Mesothelial cell of epicardium (in vitro differentiated cells): ENCODE data around the gene TARS2. TPM values are rescaled to one million over a fixed set of nuclear protein-coding genes. Genes with fewer than 3 reads are reported as not detected.

Source experiments
- DNase-seq, 2 experiments: peaks; one replicate each; pipeline ENCODE4 v3.0.0; 2021; ENCODE audit warnings: low spot score in 2 of 2; ENCODE audit not compliant: unreplicated experiment in 2 of 2
- H3K27ac Mint-ChIP-seq: 2 replicates; pipeline ENCODE4 v1.8.0; 2021; ENCODE audit warnings: mixed read lengths
- H3K27me3 Mint-ChIP-seq: 2 replicates; pipeline ENCODE4 v1.8.0; 2021; ENCODE audit warnings: low read depth, mixed read lengths
- H3K36me3 Mint-ChIP-seq: 2 replicates; pipeline ENCODE4 v1.8.0; 2021; ENCODE audit warnings: mixed read lengths
- H3K4me1 Mint-ChIP-seq: 2 replicates; pipeline ENCODE4 v1.8.0; 2021; ENCODE audit warnings: mixed read lengths
- H3K4me3 Mint-ChIP-seq: 2 replicates; pipeline ENCODE4 v1.8.0; 2021; ENCODE audit warnings: mild to moderate bottlenecking, moderate library complexity, mixed read lengths
- H3K9me3 Mint-ChIP-seq: 2 replicates; pipeline ENCODE4 v1.8.0; 2021; ENCODE audit warnings: mixed read lengths
- total RNA-seq: library from RNA; stranded (reverse); gene quantifications from 3 replicates; pipeline ENCODE4 v1.2.1, GENCODE V29; 2021
- TF ChIP-seq, protein P1 (sequence below): fragments of 200-600 bp; sonication (generic); IDR thresholded peaks from one replicate; pipeline ENCODE4 v1.5.0; 2021; ENCODE audit warnings: antibody characterized with exemption; ENCODE audit not compliant: unreplicated experiment

Gene TARS2
- total RNA-seq, 1 donor from 2014 or later: 31.7 TPM

DNA sequence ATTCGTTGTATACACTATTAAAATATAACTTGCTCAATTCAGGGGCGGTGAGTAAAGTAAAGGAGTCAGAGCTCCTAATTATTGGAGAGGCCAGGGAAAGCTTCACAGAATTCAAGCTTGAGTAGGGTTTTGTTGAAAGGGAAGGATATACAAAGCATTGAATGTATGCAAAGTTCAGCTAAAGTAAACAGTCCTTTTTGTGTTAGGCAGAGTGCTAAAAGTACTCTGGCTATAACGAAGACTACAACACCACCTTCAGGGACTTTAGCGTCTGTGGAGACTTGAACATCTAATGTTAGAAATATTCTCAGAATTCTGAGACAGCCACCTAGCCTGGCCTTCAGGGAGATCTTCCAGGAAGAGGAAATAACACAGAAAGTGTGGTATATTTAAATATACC lies 29.4 kb downstream of the TARS2 start:
- H3K36me3 Mint-ChIP-seq: peaks cover 8% of the 10 kb centered on the region
- TF ChIP-seq, protein P1, sequence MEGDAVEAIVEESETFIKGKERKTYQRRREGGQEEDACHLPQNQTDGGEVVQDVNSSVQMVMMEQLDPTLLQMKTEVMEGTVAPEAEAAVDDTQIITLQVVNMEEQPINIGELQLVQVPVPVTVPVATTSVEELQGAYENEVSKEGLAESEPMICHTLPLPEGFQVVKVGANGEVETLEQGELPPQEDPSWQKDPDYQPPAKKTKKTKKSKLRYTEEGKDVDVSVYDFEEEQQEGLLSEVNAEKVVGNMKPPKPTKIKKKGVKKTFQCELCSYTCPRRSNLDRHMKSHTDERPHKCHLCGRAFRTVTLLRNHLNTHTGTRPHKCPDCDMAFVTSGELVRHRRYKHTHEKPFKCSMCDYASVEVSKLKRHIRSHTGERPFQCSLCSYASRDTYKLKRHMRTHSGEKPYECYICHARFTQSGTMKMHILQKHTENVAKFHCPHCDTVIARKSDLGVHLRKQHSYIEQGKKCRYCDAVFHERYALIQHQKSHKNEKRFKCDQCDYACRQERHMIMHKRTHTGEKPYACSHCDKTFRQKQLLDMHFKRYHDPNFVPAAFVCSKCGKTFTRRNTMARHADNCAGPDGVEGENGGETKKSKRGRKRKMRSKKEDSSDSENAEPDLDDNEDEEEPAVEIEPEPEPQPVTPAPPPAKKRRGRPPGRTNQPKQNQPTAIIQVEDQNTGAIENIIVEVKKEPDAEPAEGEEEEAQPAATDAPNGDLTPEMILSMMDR: no peak
- no peak for DNase-seq
- no peaks in the 10 kb centered on the region for H3K9me3 Mint-ChIP-seq
- H3K4me1 Mint-ChIP-seq: peaks cover 10% of the 10 kb centered on the region
- H3K27me3 Mint-ChIP-seq: no peaks in the 10 kb centered on the region
- H3K4me3 Mint-ChIP-seq: peak overlapping the region; percentile 93
- no peak overlapping the region for H3K27ac Mint-ChIP-seq

GRCh38 chr1:150521196-150521968 lies 34.2 kb downstream of the TARS2 start:
- Mint-ChIP-seq H3K9me3 (no peaks in the 10 kb centered on the region), H3K36me3 (no peaks in the 10 kb centered on the region), H3K4me1 (peaks cover 9% of the 10 kb centered on the region), H3K4me3 (no peak overlapping the region), H3K27ac (no peak overlapping the region), H3K27me3 (no peaks in the 10 kb centered on the region)
- DNase-seq: no peak
- TF ChIP-seq, protein P1: no peak

GRCh38 chr1:150525348-150525747 lies 38.1 kb downstream of the TARS2 start:
- no peak overlapping the region for H3K27ac Mint-ChIP-seq
- no peak overlapping the region for H3K4me3 Mint-ChIP-seq
- H3K9me3 Mint-ChIP-seq: no peaks in the 10 kb centered on the region
- TF ChIP-seq, protein P1: no peak
- H3K27me3 Mint-ChIP-seq: no peaks in the 10 kb centered on the region
- peaks cover 5% of the 10 kb centered on the region for H3K4me1 Mint-ChIP-seq
- DNase-seq: no peak
- no peaks in the 10 kb centered on the region for H3K36me3 Mint-ChIP-seq

- no peak for DNase-seq
- H3K27ac Mint-ChIP-seq: no peak overlapping the region
- H3K4me3 Mint-ChIP-seq: no peak overlapping the region
- no peaks in the 10 kb centered on the region for H3K27me3 Mint-ChIP-seq
- no peaks in the 10 kb centered on the region for H3K36me3 Mint-ChIP-seq
- no peaks in the 10 kb centered on the region for H3K9me3 Mint-ChIP-seq
- TF ChIP-seq, protein P1: no peak
- peaks cover 12% of the 10 kb centered on the region for H3K4me1 Mint-ChIP-seq
Observed at GRCh38 chr1:150528196-150528595, 41.0 kb downstream of the TARS2 start.

- no peaks in the 10 kb centered on the region for H3K36me3 Mint-ChIP-seq
- H3K27ac Mint-ChIP-seq: peak overlapping the region; percentile 21
- no peak overlapping the region for H3K4me3 Mint-ChIP-seq
- H3K27me3 Mint-ChIP-seq: no peaks in the 10 kb centered on the region
- no peak for DNase-seq
- H3K9me3 Mint-ChIP-seq: no peaks in the 10 kb centered on the region
- TF ChIP-seq, protein P1: no peak
- H3K4me1 Mint-ChIP-seq: peaks cover 7% of the 10 kb centered on the region
Observed at GRCh38 chr1:150529017-150529416, 41.8 kb downstream of the TARS2 start.
